GM23338 (cell line): ENCODE results near the gene RAP2A. TPM values are rescaled to one million over a fixed set of nuclear protein-coding genes. Genes with fewer than 3 reads are reported as not detected.

ENCODE experiments used
- ATAC-seq: fragments of 200-7000 bp; cut with Tn5 transposase; 3 replicates; pipeline ENCODE4 v1.9.1; 2020
- DNase-seq: peaks from one replicate; pipeline ENCODE4 v3.0.0-alpha.2; 2015; ENCODE audit warnings: low spot score
- H2AFZ ChIP-seq: fragments of 200-600 bp; sonication (generic); 2 replicates; pipeline ENCODE4 v1.8.0; 2016; ENCODE audit warnings: antibody characterized with exemption, mild to moderate bottlenecking, moderate library complexity
- H3F3A ChIP-seq: fragments of 200-600 bp; sonication (generic); replicated peaks from 2 replicates; pipeline ENCODE4 v1.8.0; 2017; ENCODE audit warnings: antibody characterized with exemption, mixed run types, low read depth
- H3K27ac ChIP-seq: fragments of 200-600 bp; sonication (generic); 2 replicates; pipeline ENCODE4 v1.6.1; 2016; ENCODE audit warnings: low read depth
- H3K27me3 ChIP-seq: fragments of 200-600 bp; sonication (generic); 2 replicates; pipeline ENCODE4 v1.8.0; 2016; ENCODE audit warnings: mild to moderate bottlenecking, mixed run types, moderate library complexity; ENCODE audit not compliant: insufficient read depth
- H3K36me3 ChIP-seq: fragments of 200-600 bp; sonication (generic); 2 replicates; pipeline ENCODE4 v1.8.0; 2016; ENCODE audit warnings: mild to moderate bottlenecking; ENCODE audit not compliant: insufficient read depth
- H3K4me1 ChIP-seq: fragments of 200-600 bp; sonication (generic); 2 replicates; pipeline ENCODE4 v1.8.0; 2016; ENCODE audit warnings: mild to moderate bottlenecking, moderate library complexity; ENCODE audit not compliant: insufficient read depth
- H3K4me2 ChIP-seq: fragments of 200-600 bp; sonication (generic); 2 replicates; pipeline ENCODE4 v1.7.1; 2017; ENCODE audit warnings: mixed run types
- H3K4me3 ChIP-seq: fragments of 200-600 bp; sonication (generic); 2 replicates; pipeline ENCODE4 v1.6.1; 2016; ENCODE audit warnings: mixed run types
- H3K79me2 ChIP-seq: fragments of 200-600 bp; sonication (generic); replicated peaks from 2 replicates; pipeline ENCODE4 v1.8.0; 2017; ENCODE audit warnings: mild to moderate bottlenecking; ENCODE audit not compliant: insufficient read depth
- H3K9me2 ChIP-seq: fragments of 200-600 bp; sonication (generic); 2 replicates; pipeline ENCODE4 v1.8.0; 2017; ENCODE audit not compliant: insufficient read depth
- H4K20me1 ChIP-seq: fragments of 200-600 bp; sonication (generic); replicated peaks from 2 replicates; pipeline ENCODE4 v1.8.0; 2017; ENCODE audit warnings: mild to moderate bottlenecking; ENCODE audit not compliant: insufficient read depth
- H3K27ac Mint-ChIP-seq: 2 replicates; pipeline ENCODE4 v1.8.0; 2020; ENCODE audit warnings: inconsistent platforms, mild to moderate bottlenecking, moderate library complexity, mixed read lengths
- H3K27me3 Mint-ChIP-seq: 3 replicates; pipeline ENCODE4 v1.8.0; 2022; ENCODE audit warnings: low read depth, mild to moderate bottlenecking, moderate library complexity, mixed read lengths, inconsistent platforms; ENCODE audit not compliant: insufficient read depth, poor library complexity
- H3K36me3 Mint-ChIP-seq: 3 replicates; pipeline ENCODE4 v1.8.0; 2021; ENCODE audit warnings: low read depth, mild to moderate bottlenecking, inconsistent platforms, moderate library complexity, mixed read lengths
- H3K4me1 Mint-ChIP-seq: 3 replicates; pipeline ENCODE4 v1.8.0; 2020; ENCODE audit warnings: mild to moderate bottlenecking, inconsistent platforms, mixed read lengths
- H3K4me3 Mint-ChIP-seq: 3 replicates; pipeline ENCODE4 v1.8.0; 2021; ENCODE audit warnings: moderate library complexity, mild to moderate bottlenecking, inconsistent platforms, mixed read lengths
- H3K9me3 Mint-ChIP-seq: 3 replicates; pipeline ENCODE4 v1.8.0; 2020; ENCODE audit warnings: moderate library complexity, mild to moderate bottlenecking, inconsistent platforms, mixed read lengths
- CTCF ChIP-seq, 2 experiments: fragments of 200-600 bp in 1 of 2; sonication (generic) in 1 of 2; conservative IDR thresholded peaks; 2 replicates each; pipeline versions ENCODE4 v1.5.1 to v1.6.1; 2016 to 2017; ENCODE audit warnings: antibody characterized with exemption in 2 of 2, low read depth in 2 of 2, mild to moderate bottlenecking in 2 of 2, moderate library complexity in 1 of 2
- ETS1 ChIP-seq: IDR thresholded peaks from 2 replicates; pipeline ENCODE4 v1.6.1; 2016; ENCODE audit warnings: antibody characterized with exemption
- EZH2 ChIP-seq: fragments of 200-600 bp; sonication (generic); IDR thresholded peaks from one replicate; pipeline ENCODE4 v1.8.0; 2017; ENCODE audit warnings: antibody characterized with exemption, mild to moderate bottlenecking, low read depth; ENCODE audit not compliant: unreplicated experiment
- EZH2phosphoT487 ChIP-seq: fragments of 200-600 bp; sonication (generic); IDR thresholded peaks from one replicate; pipeline ENCODE4 v1.8.1; 2018; ENCODE audit warnings: antibody characterized with exemption; ENCODE audit not compliant: unreplicated experiment
- JUNB ChIP-seq: IDR thresholded peaks from one replicate; pipeline ENCODE4 v1.6.1; 2016; ENCODE audit warnings: antibody characterized with exemption; ENCODE audit not compliant: unreplicated experiment
- REST ChIP-seq: IDR thresholded peaks from one replicate; pipeline ENCODE4 v1.6.1; 2018; ENCODE audit warnings: antibody characterized with exemption; ENCODE audit not compliant: unreplicated experiment
- ZNF114 ChIP-seq: fragments of 250-450 bp; sonication (Bioruptor Pico); IDR thresholded peaks from 2 replicates; pipeline ENCODE4 v1.5.0; 2020; ENCODE audit warnings: mild to moderate bottlenecking, moderate library complexity
- ZNF462 ChIP-seq: fragments of 250-450 bp; sonication (Bioruptor Pico); IDR thresholded peaks from 2 replicates; pipeline ENCODE4 v1.5.0; 2020; ENCODE audit warnings: mild to moderate bottlenecking, moderate library complexity
- polyA plus RNA-seq: library from polyadenylated mRNA; unstranded; fragments of >200 nt; fragmentation: Nextera tagmentation; extraction: Ambion mirVana; gene quantifications from 2 replicates; pipeline ENCODE4 v1.2.1, GENCODE V29; 2016
- total RNA-seq: library from RNA; depleted of rRNA; stranded (reverse); fragments of >200 nt; shearing (Covaris generic); gene quantifications from 2 replicates; pipeline ENCODE4 v1.2.3, GENCODE V29; 2014

Gene RAP2A
- total and polyA plus RNA-seq, 2 experiments from 2014 or later = 10.4 to 35.3 TPM

GRCh38 chr13:97464561-97464960 lies 30.6 kb downstream of the RAP2A start:
- peaks cover 18% of the 10 kb centered on the region; the same call in 2 of the 3 replicates for H3K4me1 Mint-ChIP-seq
- Histone ChIP-seq H3K79me2 (peaks cover 20% of the 10 kb centered on the region), H4K20me1 (peaks cover 2% of the 10 kb centered on the region; the same call in 1 of the 2 replicates), H2AFZ (no peak overlapping the region), H3K27me3 (no peaks in the 10 kb centered on the region), H3K9me2 (no peaks in the 10 kb centered on the region), H3K4me3 (no peak overlapping the region), H3K36me3 (no peaks in the 10 kb centered on the region), H3K4me1 (peaks cover 9% of the 10 kb centered on the region; the same call in 1 of the 2 replicates), H3K27ac (no peak overlapping the region), H3K4me2 (no peak overlapping the region), H3F3A (no peaks in the 10 kb centered on the region)
- ATAC-seq (no peak), DNase-seq (no peak)
- H3K27ac Mint-ChIP-seq = no peak overlapping the region
- H3K9me3 Mint-ChIP-seq = no peaks in the 10 kb centered on the region
- TF ChIP-seq JUNB = no peak
- no peak for TF ChIP-seq EZH2phosphoT487
- no peak for TF ChIP-seq REST
- no peak for TF ChIP-seq ETS1
- TF ChIP-seq CTCF (conservative IDR thresholded peaks at IDR 0.05; ENCODE audit: low read depth in 2 of 2) = no peak
- no peaks in the 10 kb centered on the region for H3K27me3 Mint-ChIP-seq
- no peak overlapping the region for H3K4me3 Mint-ChIP-seq
- peaks cover 7% of the 10 kb centered on the region; the same call in 1 of the 3 replicates for H3K36me3 Mint-ChIP-seq

GRCh38 chr13:97466722-97467121 lies 32.8 kb downstream of the RAP2A start:
- Mint-ChIP-seq H3K36me3 (peaks cover 7% of the 10 kb centered on the region; the same call in 1 of the 3 replicates), H3K27me3 (no peaks in the 10 kb centered on the region), H3K9me3 (no peaks in the 10 kb centered on the region), H3K4me3 (no peak overlapping the region), H3K27ac (no peak overlapping the region), H3K4me1 (peaks cover 18% of the 10 kb centered on the region; the same call in 2 of the 3 replicates)
- Histone ChIP-seq H2AFZ (no peak overlapping the region), H4K20me1 (0 out of 2 replicates have a peak, but pooled peaks cover 2% of the 10 kb centered on the region), H3K27ac (no peak overlapping the region), H3K79me2 (no peaks in the 10 kb centered on the region), H3K9me2 (no peaks in the 10 kb centered on the region), H3K4me1 (peaks cover 9% of the 10 kb centered on the region; the same call in 1 of the 2 replicates), H3K27me3 (no peaks in the 10 kb centered on the region), H3K4me3 (no peak overlapping the region), H3K36me3 (no peaks in the 10 kb centered on the region), H3K4me2 (no peak overlapping the region), H3F3A (no peaks in the 10 kb centered on the region)
- no peak for DNase-seq
- ATAC-seq = no peak
- TF ChIP-seq EZH2phosphoT487 = no peak
- no peak for TF ChIP-seq ZNF114 (CRISPR knock-in tag)
- no peak for TF ChIP-seq EZH2
- TF ChIP-seq ZNF462 = no peak
